Ishikawa (cell line): ENCODE results near the gene SLC1A2.

Source experiments
- EP300 ChIP-seq: IDR thresholded peaks from 2 replicates; pipeline ENCODE4 v1.6.1; 2012; ENCODE audit warnings: borderline replicate concordance
- FOXM1 ChIP-seq: IDR thresholded peaks from 2 replicates; pipeline ENCODE4 v1.6.1; 2012; ENCODE audit warnings: low read depth, borderline replicate concordance
- RAD21 ChIP-seq: IDR thresholded peaks from 2 replicates; pipeline ENCODE4 v1.6.1; 2012; ENCODE audit warnings: low read depth
- TAF1 ChIP-seq: IDR thresholded peaks from 2 replicates; pipeline ENCODE4 v1.6.1; 2012; ENCODE audit warnings: low read depth, mild to moderate bottlenecking
- YY1 ChIP-seq: IDR thresholded peaks from 2 replicates; pipeline ENCODE4 v1.6.1; 2012; ENCODE audit warnings: low read depth

DNA sequence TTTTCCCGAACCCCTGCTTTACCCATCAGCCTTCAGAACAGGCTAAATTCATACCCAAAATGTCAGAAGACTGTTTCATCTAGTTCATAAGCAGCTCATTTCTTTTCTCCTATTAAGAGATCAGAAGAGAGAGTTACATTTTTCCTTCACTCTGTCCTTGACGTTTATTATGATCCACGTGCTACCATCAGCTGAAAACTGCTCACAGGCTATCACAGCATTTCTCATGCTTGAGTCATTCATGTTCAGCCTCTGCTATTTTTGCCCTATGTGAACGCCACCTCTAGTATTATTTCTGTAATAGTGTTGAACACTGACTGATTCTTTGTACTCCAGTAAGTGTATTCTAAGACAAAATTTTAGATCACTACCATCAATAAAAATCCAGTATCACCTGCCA is 51.9 kb downstream of the SLC1A2 start:
- TF ChIP-seq TAF1 (no peak), YY1 (no peak), FOXM1 (no peak), RAD21 (no peak), EP300 (no peak)
